GM12878 (cell line): ENCODE data around the gene VLDLR. TPM values are rescaled to one million over a fixed set of nuclear protein-coding genes. Genes with fewer than 3 reads are reported as not detected.

Source experiments
- ATAC-seq: fragments of 200-7000 bp; cut with Tn5 transposase; 3 replicates; pipeline ENCODE4 v1.9.1; 2020; ENCODE audit warnings: mild to moderate bottlenecking, moderate library complexity
- BruUV-seq: library from RNA; stranded (reverse); fragments of 400-500 nt; replicated peaks from 2 replicates; lab custom pipeline; 2021; lab: Mats Ljungman, UMichigan
- CTCF ChIA-PET: fragments of 300-600 bp; sonication (Branson Sonifier 250); formaldehyde crosslinking; extraction: SDS; loops from one replicate; lab custom pipeline; 2021; ENCODE audit warnings: inconsistent platforms; lab: Yijun Ruan, JAX
- POLR2A ChIA-PET: fragments of 350-600 bp; formaldehyde crosslinking; extraction: SDS; loops from one replicate; lab custom pipeline; 2021; ENCODE audit warnings: inconsistent platforms; lab: Charles Lee
- RAD21 ChIA-PET: fragments of 300-600 bp; sonication (Branson Sonifier 250); formaldehyde crosslinking; loops from one replicate; lab custom pipeline; 2023; ENCODE audit warnings: antibody characterized with exemption; ENCODE audit not compliant: unreplicated experiment; lab: Charles Lee
- SMC1A ChIA-PET: fragments of 300-600 bp; sonication (Branson Sonifier 250); formaldehyde crosslinking; loops from one replicate; lab custom pipeline; 2023; ENCODE audit not compliant: unreplicated experiment, uncharacterized antibody; lab: Charles Lee
- DNase-seq: peaks from one replicate; pipeline ENCODE4 v3.0.0-alpha.2; 2011; ENCODE audit warnings: low read depth, low spot score
- FAIRE-seq: peaks from 3 replicates; lab custom pipeline; 2011; peaks lifted over from hg19 to GRCh38; lab: Jason Lieb, UNC
- H2AFZ ChIP-seq: 2 replicates; pipeline ENCODE4 v1.6.0; 2011; ENCODE audit warnings: low read depth, low read length, control low read depth; ENCODE audit not compliant: control insufficient read depth
- H3K27ac ChIP-seq: 2 replicates; pipeline ENCODE4 v1.5.1; 2011; ENCODE audit warnings: control low read depth; ENCODE audit not compliant: control insufficient read depth, insufficient read depth
- H3K27me3 ChIP-seq, 2 experiments: replicated peaks in 1 of 2; 2 replicates each; pipeline versions ENCODE4 v1.6.0 to v1.6.1; 2011; ENCODE audit warnings: low read length in 1 of 2; ENCODE audit not compliant: control insufficient read depth in 2 of 2, insufficient read depth in 2 of 2
- H3K36me3 ChIP-seq, 2 experiments: 2 replicates each; pipeline ENCODE4 v1.5.1; 2011; ENCODE audit warnings: low read length in 1 of 2; ENCODE audit not compliant: control insufficient read depth in 2 of 2, insufficient read depth in 2 of 2
- H3K4me1 ChIP-seq: 2 replicates; pipeline ENCODE4 v1.6.1; 2011; ENCODE audit warnings: mild to moderate bottlenecking, low read length, moderate library complexity, mixed read lengths; ENCODE audit not compliant: control insufficient read depth, insufficient read depth
- H3K4me2 ChIP-seq: 2 replicates; pipeline ENCODE4 v1.6.0; 2011; ENCODE audit warnings: control low read depth; ENCODE audit not compliant: control insufficient read depth, insufficient read depth
- H3K4me3 ChIP-seq: fragments of 200-600 bp; sonication (generic); 2 replicates; pipeline ENCODE4 v1.5.1; 2016
- H3K79me2 ChIP-seq: 2 replicates; pipeline ENCODE4 v1.6.0; 2011; ENCODE audit warnings: low read length; ENCODE audit not compliant: control insufficient read depth, insufficient read depth
- H3K9ac ChIP-seq: 2 replicates; pipeline ENCODE4 v1.8.0; 2011; ENCODE audit warnings: low read length, control low read depth, mixed read lengths; ENCODE audit not compliant: control insufficient read depth, insufficient read depth
- H3K9me3 ChIP-seq: replicated peaks from 3 replicates; pipeline ENCODE4 v1.5.1; 2011; ENCODE audit warnings: mild to moderate bottlenecking, low read length; ENCODE audit not compliant: control insufficient read depth, insufficient read depth
- H4K20me1 ChIP-seq: 2 replicates; pipeline ENCODE4 v1.6.0; 2011; ENCODE audit not compliant: control insufficient read depth, insufficient read depth
- LARP7 ChIP-seq: fragments of 450-650 bp; IDR thresholded peaks from 2 replicates; pipeline ENCODE4 v1.6.1; 2017; ENCODE audit warnings: mild to moderate bottlenecking
- MEF2B ChIP-seq: fragments of 450-650 bp; IDR thresholded peaks from 2 replicates; pipeline ENCODE4 v1.6.1; 2018; ENCODE audit warnings: mild to moderate bottlenecking, moderate library complexity; ENCODE audit not compliant: partially characterized antibody, poor library complexity, severe bottlenecking
- TBL1XR1 ChIP-seq: IDR thresholded peaks from 2 replicates; pipeline ENCODE4 v1.6.1; 2012; ENCODE audit warnings: low read depth, low read length, improper control_type of control experiment
- WGBS: methylation state at CpG from one replicate; pipeline ENCODE4 v1.1.6; 2016; ENCODE audit warnings: low lambda C conversion rate; ENCODE audit not compliant: insufficient replicate concordance, insufficient coverage; ENCODE audit errors: missing lambda C conversion rate; 5-methylcytosine and 5-hydroxymethylcytosine counted together
- in situ Hi-C: fragments of 300-500 bp; cut with MboI; formaldehyde crosslinking; loops from 9 replicates; pipeline ENCODE4 v1.14.3; 2018; ENCODE audit warnings: mixed read lengths
- intact Hi-C: fragments of 100-400 bp; cut with micrococcal nuclease; formaldehyde crosslinking; loops from one replicate; pipeline ENCODE4 v1.14.2; 2022; ENCODE audit not compliant: unreplicated experiment
- polyA plus RNA-seq, 11 experiments: library from polyadenylated mRNA; depleted of rRNA in 4 of 11; unstranded in 6 of 11; stranded (reverse) in 5 of 11; fragments of >200 nt; fragmentation: Nextera tagmentation in 4 of 11; fragmentation: Illumina TruSeq in 1 of 11; extraction: Ambion mirVana in 4 of 11; extraction: Trizol in 1 of 11; gene quantifications; 1 replicate in 1 of 11; 2 replicates in 10 of 11; pipeline versions ENCODE4 v1.2.1 to v1.2.3, GENCODE V29; 2011 to 2016; ENCODE audit warnings: inconsistent platforms in 2 of 11, missing spikeins in 2 of 11, low read depth in 1 of 11
- total RNA-seq, 4 experiments: library from RNA; depleted of rRNA in 3 of 4; stranded (reverse); fragments of >200 nt in 3 of 4; fragmentation: Illumina TruSeq in 1 of 4; extraction: Trizol in 1 of 4; gene quantifications; 2 replicates each; pipeline versions ENCODE4 v1.2.1 to v1.2.3, GENCODE V29; 2013 to 2021
- TF ChIP-seq, protein P1 (sequence below): fragments of 450-650 bp; IDR thresholded peaks from 2 replicates; pipeline ENCODE4 v1.6.1; 2017; ENCODE audit warnings: mild to moderate bottlenecking, low read depth, inconsistent platforms; ENCODE audit not compliant: poor library complexity, severe bottlenecking

Gene VLDLR
- total and polyA plus RNA-seq, 10 of the 15 experiments (the other 5 are each of a cell fraction or from before 2014, with no cell fraction given): 0.14 to 5.9 (median 0.57) TPM

DNA sequence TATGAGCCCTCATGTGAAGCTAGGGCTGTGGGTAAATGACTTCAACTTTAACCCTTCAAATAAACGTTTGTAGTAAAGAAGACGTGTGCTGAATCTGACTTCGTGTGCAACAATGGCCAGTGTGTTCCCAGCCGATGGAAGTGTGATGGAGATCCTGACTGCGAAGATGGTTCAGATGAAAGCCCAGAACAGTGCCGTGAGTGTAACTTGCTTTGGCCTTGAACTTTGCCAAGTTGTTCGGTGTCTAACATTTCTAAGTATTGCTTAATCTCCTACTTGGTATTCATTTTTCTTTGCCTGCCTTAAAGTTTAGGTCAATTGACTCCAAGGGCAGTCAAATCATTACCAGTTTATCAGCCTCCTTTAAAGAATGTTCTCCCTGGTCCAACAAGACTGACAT is 18.2 kb downstream of the VLDLR start (continued):
- TF ChIP-seq, protein P1, sequence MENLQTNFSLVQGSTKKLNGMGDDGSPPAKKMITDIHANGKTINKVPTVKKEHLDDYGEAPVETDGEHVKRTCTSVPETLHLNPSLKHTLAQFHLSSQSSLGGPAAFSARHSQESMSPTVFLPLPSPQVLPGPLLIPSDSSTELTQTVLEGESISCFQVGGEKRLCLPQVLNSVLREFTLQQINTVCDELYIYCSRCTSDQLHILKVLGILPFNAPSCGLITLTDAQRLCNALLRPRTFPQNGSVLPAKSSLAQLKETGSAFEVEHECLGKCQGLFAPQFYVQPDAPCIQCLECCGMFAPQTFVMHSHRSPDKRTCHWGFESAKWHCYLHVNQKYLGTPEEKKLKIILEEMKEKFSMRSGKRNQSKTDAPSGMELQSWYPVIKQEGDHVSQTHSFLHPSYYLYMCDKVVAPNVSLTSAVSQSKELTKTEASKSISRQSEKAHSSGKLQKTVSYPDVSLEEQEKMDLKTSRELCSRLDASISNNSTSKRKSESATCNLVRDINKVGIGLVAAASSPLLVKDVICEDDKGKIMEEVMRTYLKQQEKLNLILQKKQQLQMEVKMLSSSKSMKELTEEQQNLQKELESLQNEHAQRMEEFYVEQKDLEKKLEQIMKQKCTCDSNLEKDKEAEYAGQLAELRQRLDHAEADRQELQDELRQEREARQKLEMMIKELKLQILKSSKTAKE: no peak
- no peak for TF ChIP-seq LARP7

- WGBS: 0% methylated on average over 1 of the region's 1 CpG
Measured at GRCh38 chr9:2640570-2640969, 19.0 kb downstream of the VLDLR start.

More at GRCh38 chr9:2640570-2640969, 19.0 kb downstream of the VLDLR start:
- ChIA-PET RAD21 (interaction anchor here (1.8 kb wide), 1 partner anchor 38 kb away, joined by 5 read pairs; no protein-coding TSS in a partner anchor), CTCF (interaction anchor here (1.2 to 1.6 kb wide), 4 partner anchors 8 to 88 kb away, joined by 3 to 5 read pairs (median 4); no protein-coding TSS in a partner anchor), POLR2A (interaction anchor here (0.6 kb wide), 1 partner anchor 203 kb away, joined by 12 read pairs; the partner anchor contains the start of gene PUM3), SMC1A (interaction anchor here (1.5 kb wide), 1 partner anchor 102 kb away, joined by 3 read pairs; no protein-coding TSS in a partner anchor)
- no TSS peak for BruUV-seq
- H3K36me3 ChIP-seq: no peaks in the 10 kb centered on the region
- no peak overlapping the region for H2AFZ ChIP-seq
- intact Hi-C loops (no loop called here), in situ Hi-C loops (no loop called here)
- peaks cover 8% of the 10 kb centered on the region for H3K4me1 ChIP-seq
- no peak for FAIRE-seq
- H3K9ac ChIP-seq: no peak overlapping the region
- no peak overlapping the region for H3K4me2 ChIP-seq
- no peak overlapping the region for H3K27ac ChIP-seq
- DNase-seq: no peak
- H3K79me2 ChIP-seq: no peaks in the 10 kb centered on the region
- H3K4me3 ChIP-seq: no peak overlapping the region
- TF ChIP-seq TBL1XR1: no peak
- TF ChIP-seq MEF2B: no peak
- H3K9me3 ChIP-seq: no peaks in the 10 kb centered on the region
- H4K20me1 ChIP-seq: no peaks in the 10 kb centered on the region
- no peak for ATAC-seq
- no peaks in the 10 kb centered on the region for H3K27me3 ChIP-seq
